Amniotic stem cell (primary cell): Measurements from ENCODE around the gene MAD2L1BP.

Source experiments
- DNase-seq: peaks from one replicate; lab custom pipeline; 2025; lab: John Stamatoyannopoulos, UW

The MAD2L1BP gene

DNA sequence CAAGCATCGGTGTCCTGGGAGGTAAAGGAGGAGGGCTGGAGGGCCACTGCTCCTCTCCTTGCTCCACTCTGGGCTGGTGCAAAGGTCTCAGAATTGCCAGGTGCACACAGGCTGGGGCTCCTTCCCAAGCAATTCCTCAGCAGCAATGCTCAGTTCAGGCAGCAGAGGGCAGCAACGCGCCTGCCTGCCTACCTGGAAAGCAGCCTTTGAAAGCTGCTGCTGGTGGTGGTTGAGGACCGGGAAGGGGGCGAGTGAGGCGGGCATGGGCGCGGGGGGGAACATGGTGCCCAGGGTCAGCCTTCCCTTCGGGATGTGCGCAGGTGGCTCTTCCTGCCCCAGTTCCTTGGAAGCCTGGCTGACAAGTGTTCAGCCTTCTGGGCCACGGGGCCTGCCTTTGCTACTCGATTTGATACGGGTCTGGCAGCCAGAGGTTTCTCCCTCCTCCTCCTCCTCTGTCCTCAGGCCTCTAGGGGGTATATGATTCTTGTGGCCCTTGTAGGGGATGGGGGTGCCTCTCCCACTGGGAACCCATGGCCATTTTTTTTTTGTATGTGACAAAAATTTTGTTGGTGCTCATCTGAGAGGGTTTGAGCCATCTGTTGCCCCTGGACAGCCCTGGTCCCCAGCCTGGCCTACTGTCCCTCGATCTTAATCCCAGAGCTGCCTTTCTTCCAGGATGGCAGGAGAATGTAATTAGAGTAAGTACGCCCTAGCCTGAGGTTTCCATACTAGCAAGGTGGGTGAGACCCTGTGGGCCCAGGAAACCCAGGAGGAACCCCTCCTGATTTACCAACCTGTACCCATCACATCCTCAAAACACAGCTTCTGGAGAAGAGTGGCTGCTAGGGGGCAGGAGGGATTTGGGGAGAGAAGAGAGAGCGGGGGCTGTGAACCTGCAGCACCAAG lies 31.9 kb downstream of the MAD2L1BP start:
- DNase-seq: no peak

DNA sequence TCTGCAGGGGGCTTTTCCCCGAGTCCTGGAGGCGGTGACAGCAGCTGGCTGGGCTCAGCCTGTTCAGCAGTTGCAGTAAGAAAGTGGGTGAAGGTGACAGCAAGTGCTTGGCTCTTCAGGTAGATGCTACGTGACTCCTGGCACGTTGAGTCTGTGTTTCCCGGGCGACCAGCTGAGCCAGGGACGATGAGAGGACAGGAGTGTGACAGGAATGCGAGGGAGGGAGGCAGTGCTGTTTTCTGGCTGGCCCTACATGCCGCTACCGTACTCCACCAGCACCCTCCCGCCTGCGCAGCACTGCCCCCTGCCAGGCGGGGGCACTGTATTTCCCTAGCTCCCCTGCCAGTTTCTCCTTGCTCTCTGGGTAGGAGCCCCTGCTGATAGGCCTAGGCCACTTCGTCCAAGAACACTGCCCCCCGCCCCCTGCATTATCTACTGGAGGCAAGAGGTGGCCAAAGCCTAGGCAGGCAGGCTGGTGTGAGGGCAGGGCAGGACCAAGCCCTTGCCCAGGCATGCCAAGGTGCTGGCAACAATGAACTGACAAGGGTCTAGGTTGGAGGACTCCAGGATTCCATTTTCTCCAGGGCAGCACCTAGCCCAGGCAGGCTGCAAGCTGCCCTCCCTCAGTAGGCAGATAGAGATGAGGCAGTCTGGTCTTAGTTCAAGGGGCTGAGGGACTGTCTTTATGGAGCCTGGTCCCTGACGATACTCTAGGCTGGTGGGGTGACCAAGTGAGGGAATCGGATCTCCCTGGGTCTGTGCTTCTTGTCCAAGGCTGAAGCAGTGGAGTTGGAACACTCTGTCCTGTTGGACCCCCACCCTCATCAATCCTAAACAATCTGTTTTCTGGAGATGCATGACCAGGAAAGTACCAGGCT lies 32.8 kb downstream of the MAD2L1BP start:
- DNase-seq: no peak

- DNase-seq: no peak
These were observed 33.6 kb downstream of the MAD2L1BP start for GRCh38 chr6:43669050-43669921.

- no peak for DNase-seq
These were observed 34.4 kb downstream of the MAD2L1BP start for GRCh38 chr6:43669922-43670622.

GRCh38 chr6:43670623-43670986 lies 35.0 kb downstream of the MAD2L1BP start:
- DNase-seq: no peak

DNA sequence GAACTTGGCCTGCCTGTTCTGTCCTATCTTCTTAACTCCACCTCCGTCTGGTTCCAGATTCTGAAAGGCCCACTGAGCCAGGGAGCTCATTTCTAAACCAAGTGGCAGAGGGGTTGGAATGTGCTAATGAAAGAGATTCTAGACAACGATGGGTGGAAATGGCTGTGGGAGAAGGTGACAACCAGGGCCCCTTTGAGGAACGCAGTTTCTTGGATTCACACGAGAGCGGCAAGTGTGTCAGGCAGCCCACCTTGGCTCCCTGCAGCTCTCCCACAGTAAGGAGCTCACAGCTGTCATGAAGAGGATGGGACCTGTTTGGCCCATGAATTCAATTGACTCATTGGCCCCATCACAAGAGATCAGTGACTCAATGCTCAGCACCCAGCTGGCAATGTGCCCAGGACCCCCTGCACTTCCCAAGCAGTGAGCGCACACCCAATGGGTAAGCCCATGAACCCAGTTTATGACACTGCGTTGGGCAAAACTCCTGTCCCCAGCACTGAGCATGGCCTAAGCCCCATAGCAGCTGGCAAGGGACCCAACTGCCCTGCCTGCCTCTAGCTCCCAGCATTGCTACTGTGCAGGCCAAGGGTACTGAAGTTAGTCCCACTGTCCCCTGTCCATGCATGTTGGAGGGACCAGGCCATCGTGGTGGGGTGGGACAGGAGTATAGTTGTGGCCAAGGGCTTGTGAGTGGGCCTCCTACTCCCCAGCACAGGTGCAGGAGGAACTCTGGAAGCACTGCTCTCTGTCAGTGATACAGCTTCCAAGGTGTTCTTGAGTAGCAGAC lies 35.6 kb downstream of the MAD2L1BP start:
- DNase-seq: no peak

GRCh38 chr6:43671801-43672690 lies 36.4 kb downstream of the MAD2L1BP start:
- no peak for DNase-seq

- DNase-seq: no peak
These were observed 37.9 kb downstream of the MAD2L1BP start for GRCh38 chr6:43673444-43674084.

GRCh38 chr6:43674291-43674690 lies 38.7 kb downstream of the MAD2L1BP start:
- DNase-seq: no peak

DNA sequence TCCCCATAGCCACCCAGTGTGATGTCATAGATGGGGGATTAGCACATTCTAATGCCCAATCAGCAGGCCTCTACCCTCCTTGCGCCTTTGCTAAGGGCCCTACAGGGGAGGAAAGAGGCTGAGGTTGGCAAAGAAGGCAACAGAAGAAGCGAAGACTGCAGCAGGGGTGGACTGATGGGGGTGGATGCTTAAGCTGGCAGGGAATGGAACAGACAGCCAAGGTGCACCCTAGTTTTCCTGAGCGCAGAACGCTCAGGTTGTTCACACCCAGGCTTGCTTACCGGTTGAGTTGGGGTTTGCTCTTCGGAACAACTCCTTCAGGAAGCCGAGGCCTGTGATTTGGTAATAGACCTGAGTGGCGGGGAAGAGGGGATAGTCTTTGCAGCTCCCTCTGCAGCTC lies 39.3 kb downstream of the MAD2L1BP start:
- DNase-seq: no peak

GRCh38 chr6:43676962-43677606 lies 41.4 kb downstream of the MAD2L1BP start:
- no peak for DNase-seq

GRCh38 chr6:43677759-43678158 lies 42.1 kb downstream of the MAD2L1BP start:
- no peak for DNase-seq

- no peak for DNase-seq
These were observed 42.7 kb downstream of the MAD2L1BP start for GRCh38 chr6:43678341-43678740.

DNA sequence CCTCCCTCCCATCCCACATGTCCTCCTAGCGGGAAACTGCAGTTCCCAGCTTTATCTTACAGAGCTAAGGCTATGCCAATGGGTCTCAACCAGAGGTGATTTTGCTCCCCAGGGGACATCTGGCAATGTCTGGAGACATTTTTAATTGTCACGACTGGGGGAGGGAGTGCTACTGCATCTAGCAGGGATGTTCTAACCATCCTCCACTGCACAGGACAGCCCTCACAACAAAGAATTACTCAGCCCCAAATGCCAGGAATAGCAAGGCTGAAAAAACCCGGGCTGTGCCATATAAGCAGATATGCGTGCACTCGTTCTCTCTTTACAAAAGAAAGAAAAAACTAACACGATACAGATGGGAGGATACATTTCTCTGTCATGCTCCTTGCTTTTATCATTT lies 43.4 kb downstream of the MAD2L1BP start:
- no peak for DNase-seq

GRCh38 chr6:43680308-43681200 lies 44.9 kb downstream of the MAD2L1BP start:
- DNase-seq: no peak

DNA sequence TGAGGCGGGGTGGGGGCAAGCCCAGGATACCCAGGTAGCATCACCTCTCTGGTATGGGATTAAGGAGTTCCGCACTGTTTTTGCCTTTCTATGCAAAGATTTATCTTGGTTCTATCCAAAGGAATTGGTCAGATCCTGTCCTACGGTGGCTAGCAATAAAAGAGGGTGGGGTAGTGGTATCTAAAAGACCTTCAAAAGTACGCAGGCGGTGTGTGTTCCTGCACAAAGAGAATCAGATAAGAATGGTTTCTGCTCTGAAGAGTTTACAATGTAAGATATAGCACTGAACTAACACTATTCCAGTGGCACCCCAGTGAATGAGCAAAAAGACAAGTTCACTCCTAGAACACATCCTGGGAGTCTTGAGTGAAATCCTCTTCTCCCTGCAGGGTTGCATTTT lies 45.7 kb downstream of the MAD2L1BP start:
- DNase-seq: no peak

- DNase-seq: no peak
These were observed 47.2 kb downstream of the MAD2L1BP start for GRCh38 chr6:43682724-43683429.
